Prostate gland (tissue), 2 donors: ENCODE measurements around the gene LAMA1.

Source experiments
- POLR2A ChIP-seq: fragments of 450-650 bp; IDR thresholded peaks from one replicate; pipeline ENCODE4 v1.6.1; 2016; ENCODE audit warnings: antibody characterized with exemption, mild to moderate bottlenecking
- TF ChIP-seq, protein P1 (sequence below), 4 experiments: fragments of 200-600 bp in 2 of 4; fragments of 450-650 bp in 2 of 4; sonication (generic) in 2 of 4; IDR thresholded peaks; 1 replicate in 3 of 4; 2 replicates in 1 of 4; pipeline ENCODE4 v1.5.1; 2016 to 2019; ENCODE audit warnings: antibody characterized with exemption in 4 of 4, mild to moderate bottlenecking in 2 of 4, moderate library complexity in 2 of 4

- TF ChIP-seq, protein P1, sequence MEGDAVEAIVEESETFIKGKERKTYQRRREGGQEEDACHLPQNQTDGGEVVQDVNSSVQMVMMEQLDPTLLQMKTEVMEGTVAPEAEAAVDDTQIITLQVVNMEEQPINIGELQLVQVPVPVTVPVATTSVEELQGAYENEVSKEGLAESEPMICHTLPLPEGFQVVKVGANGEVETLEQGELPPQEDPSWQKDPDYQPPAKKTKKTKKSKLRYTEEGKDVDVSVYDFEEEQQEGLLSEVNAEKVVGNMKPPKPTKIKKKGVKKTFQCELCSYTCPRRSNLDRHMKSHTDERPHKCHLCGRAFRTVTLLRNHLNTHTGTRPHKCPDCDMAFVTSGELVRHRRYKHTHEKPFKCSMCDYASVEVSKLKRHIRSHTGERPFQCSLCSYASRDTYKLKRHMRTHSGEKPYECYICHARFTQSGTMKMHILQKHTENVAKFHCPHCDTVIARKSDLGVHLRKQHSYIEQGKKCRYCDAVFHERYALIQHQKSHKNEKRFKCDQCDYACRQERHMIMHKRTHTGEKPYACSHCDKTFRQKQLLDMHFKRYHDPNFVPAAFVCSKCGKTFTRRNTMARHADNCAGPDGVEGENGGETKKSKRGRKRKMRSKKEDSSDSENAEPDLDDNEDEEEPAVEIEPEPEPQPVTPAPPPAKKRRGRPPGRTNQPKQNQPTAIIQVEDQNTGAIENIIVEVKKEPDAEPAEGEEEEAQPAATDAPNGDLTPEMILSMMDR (IDR thresholded peaks at IDR 0.05) = no peak
- no peak for TF ChIP-seq POLR2A
These were observed 177.6 kb downstream of the LAMA1 start for GRCh38 chr18:6939972-6940371.
